ENCODE measurements around the gene TPD52L2.

DNA sequence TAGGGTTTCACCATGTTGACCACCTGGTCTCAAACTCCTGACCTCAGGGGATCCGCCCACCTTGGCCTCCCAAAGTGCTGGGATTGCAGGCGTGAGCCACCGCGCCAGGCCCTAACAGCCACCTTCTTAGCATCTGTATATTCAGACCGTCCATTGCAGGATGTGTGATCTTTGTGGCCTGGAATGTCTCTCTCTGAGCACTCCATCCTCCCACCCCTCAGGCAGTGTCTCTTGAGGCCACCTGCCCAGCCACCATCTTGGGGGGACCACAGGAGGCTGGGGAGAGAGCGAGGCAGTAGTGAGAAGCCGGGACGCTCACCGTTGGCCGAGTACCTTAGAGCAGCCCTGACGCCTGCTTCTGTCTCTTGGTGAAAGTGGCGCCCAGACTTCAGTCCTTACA is 48.7 kb downstream of the TPD52L2 start:
- TF ChIP-seq, protein P1, sequence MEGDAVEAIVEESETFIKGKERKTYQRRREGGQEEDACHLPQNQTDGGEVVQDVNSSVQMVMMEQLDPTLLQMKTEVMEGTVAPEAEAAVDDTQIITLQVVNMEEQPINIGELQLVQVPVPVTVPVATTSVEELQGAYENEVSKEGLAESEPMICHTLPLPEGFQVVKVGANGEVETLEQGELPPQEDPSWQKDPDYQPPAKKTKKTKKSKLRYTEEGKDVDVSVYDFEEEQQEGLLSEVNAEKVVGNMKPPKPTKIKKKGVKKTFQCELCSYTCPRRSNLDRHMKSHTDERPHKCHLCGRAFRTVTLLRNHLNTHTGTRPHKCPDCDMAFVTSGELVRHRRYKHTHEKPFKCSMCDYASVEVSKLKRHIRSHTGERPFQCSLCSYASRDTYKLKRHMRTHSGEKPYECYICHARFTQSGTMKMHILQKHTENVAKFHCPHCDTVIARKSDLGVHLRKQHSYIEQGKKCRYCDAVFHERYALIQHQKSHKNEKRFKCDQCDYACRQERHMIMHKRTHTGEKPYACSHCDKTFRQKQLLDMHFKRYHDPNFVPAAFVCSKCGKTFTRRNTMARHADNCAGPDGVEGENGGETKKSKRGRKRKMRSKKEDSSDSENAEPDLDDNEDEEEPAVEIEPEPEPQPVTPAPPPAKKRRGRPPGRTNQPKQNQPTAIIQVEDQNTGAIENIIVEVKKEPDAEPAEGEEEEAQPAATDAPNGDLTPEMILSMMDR (IDR thresholded peaks at IDR 0.05) = no peak
- no peak for TF ChIP-seq POLR2A (IDR thresholded peaks at IDR 0.05)

Measured in testis (tissue), 2 donors.